HG03378 (cell line): ENCODE measurements around the gene SDCCAG8.
A peak's percentile ranks its signal among the peaks of the same experiment; 100 is the strongest.

Experiments
- ATAC-seq: cut with Tn5 transposase; IDR thresholded peaks from one replicate; pipeline ENCODE4 v1.9.1; 2021; ENCODE audit warnings: mild to moderate bottlenecking, moderate library complexity; ENCODE audit not compliant: unreplicated experiment

The SDCCAG8 gene

DNA sequence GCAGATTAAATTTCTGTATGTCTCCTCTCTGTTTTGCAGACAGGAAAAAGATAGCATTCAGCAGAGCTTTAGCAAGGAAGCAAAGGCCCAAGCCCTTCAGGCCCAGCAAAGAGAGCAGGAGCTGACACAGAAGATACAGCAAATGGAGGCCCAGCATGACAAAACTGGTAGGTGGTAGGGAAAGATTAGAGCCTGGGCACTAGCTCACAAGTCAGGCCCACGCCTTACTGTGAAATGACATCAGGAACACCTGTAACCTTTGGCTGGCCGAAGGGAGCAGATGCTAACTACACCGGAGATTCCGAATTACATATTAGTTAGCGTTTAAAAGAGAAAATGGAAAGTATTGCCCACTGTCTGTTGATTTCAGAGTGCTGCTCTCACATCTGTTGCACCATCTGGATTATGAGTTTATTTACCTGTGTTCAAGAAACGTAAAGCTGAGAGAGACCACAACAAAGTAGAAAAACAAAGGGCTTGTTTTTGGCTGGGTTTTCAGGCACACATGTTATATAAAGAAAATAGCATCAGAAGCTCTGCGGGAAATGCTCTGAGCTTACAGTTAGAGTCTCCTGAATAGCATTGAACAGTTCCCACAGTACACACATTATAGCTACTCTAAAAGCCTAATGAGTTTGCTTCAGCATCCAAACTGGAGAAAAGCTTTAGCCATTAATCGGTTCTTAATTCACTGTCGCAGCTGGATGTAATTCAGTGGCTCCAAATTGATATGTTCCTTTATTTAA is 160.0 kb downstream of the SDCCAG8 start:
- no peak for ATAC-seq

DNA sequence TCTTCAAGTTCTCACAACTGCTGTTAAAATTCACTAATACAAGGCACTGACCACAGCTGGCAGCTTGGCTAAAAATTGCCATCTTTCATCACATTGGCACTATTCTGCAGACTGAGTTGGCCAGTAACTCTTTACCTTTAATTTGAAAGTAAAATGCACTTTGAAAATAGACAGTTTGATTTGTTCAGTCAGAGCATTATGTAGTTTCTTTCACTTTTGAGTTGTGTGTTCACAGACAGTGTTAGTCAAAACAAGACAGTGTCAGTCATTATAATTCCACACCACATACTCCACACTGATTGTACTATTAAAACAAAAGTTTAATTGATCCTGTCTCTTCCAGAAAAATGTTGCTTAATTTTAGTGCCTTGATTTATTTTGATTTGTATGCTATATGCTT is 160.7 kb downstream of the SDCCAG8 start:
- ATAC-seq, result peak; percentile 57

DNA sequence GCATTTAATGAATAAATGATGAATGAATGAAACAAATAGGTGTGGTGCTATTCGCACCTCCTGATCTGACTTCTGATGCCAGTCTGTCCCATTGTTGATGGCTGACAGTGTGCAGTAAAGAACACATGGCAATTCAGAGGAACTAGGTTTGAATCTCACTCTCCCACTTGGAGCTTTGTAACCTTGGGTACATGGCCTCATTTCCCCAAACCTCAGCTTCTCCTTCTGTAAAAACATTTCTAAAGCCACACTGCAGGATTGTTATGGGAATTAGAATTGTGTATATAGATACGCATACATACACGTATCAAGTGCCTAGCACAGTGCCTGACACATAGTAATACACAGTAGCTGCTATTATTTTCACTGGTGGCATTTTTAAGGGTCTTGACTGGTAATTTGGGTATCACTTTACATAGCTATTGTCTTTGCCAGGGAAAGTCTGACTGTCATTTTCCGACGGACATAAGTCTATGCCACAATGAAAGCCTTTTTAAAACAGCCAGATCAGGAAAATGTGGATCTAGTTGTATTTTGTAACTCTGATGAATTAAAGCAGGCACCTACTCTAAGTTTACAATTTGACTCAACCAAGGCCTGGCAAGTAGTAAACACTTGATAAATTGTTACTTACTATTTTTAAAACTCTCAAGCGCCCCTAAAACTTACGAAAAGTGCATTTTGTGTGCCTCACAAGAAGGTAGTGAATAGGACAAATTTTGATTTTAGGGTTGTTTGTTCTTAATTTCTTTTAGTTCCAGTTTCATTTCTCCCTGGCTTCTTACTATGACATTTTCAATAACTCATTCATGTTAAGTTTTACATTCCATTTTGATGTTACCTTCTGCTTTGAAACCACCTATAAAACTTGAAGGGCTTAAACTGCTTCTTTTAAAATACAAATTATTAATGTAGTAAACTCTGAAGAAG is 164.4 kb downstream of the SDCCAG8 start:
- ATAC-seq, result no peak

DNA sequence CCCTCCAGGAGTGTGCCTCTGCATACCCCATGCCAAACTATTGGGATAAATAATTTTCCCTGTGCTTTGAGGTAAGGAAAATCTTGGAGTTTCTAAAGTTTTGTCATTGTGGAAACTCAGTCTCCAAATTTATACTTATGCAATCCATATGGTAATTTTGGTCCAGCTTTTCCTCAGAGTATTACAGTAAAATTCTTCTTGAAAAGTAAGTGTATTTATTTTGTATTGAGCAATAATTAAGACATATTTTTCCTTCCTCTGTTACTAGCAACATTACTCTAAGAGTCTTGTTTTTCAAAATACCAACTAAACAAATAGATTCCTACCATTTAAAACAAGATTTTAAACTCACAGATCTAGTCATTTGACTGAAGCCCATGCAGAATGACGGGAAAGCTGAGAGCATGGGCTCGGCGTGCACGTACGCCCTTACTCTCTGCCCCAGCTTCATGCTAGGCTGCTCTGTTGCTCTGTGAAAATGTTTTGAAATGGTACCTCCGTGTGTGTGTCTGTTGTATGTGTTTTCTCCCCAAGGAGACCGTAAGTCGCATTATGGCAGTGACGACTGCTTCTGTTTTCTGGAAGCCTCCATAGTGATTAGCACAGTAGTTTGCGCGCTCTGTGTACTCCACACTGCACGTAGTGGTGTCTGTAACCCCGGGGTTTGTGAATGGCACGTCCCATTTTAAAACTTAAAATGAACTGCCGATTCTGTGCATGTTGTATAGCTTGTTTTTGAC is 165.3 kb downstream of the SDCCAG8 start:
- no peak for ATAC-seq

DNA sequence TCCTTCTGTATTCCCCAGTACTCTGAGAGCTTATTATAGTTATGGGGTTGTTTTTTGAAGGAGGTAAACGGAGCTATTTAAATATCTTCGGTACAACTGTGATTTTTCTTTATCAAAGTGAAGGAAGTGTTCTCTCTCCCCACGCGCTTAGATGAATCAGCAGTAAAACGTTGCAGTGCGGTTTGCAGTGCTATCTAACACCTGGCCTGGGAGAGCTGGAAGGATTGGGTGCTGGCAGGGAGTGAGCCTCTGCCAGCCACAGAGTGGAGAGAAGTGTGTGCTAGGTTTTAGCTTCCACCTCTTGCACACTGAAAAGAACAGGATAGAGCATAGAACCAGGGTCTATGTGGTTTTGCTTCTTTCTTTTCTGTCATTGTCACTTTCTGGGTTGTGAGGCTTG is 165.9 kb downstream of the SDCCAG8 start:
- peak; percentile 71 for ATAC-seq

DNA sequence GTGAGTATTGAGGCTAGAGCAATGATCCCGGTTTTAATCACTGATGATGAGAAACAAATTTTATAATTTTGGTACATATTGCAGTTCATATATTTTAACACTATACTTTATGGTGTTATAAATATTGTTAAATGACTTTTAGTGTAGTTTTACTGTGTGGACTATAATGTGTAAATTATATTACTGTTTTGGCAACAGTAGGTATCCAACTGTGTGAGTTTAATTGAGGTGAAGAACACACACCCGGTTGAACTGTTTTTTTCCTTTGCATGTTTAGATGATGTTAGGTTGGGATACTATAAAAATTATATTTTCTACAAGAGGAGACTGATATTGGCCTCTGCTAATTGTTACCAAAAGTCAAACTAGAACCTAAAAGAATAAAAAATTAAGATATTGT is 166.5 kb downstream of the SDCCAG8 start:
- ATAC-seq, result no peak

DNA sequence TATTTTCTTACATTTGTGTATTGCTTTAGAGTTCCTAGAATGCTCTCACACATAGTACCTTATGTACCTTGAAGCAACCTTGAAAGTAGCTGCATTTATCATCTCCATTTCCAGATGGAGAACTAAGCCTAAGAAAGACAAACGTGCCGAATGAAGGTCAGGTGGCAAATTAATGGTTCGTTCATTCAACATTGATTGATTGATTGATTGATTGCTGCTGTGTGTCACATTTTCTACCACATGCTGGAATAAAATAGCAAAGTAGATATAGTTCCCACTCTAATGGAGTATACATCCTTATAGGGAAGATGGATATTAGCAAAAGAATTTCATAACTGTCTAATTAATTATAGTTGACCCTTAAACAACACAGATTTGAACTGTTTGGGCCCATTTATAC is 172.2 kb downstream of the SDCCAG8 start:
- ATAC-seq, result no peak

DNA sequence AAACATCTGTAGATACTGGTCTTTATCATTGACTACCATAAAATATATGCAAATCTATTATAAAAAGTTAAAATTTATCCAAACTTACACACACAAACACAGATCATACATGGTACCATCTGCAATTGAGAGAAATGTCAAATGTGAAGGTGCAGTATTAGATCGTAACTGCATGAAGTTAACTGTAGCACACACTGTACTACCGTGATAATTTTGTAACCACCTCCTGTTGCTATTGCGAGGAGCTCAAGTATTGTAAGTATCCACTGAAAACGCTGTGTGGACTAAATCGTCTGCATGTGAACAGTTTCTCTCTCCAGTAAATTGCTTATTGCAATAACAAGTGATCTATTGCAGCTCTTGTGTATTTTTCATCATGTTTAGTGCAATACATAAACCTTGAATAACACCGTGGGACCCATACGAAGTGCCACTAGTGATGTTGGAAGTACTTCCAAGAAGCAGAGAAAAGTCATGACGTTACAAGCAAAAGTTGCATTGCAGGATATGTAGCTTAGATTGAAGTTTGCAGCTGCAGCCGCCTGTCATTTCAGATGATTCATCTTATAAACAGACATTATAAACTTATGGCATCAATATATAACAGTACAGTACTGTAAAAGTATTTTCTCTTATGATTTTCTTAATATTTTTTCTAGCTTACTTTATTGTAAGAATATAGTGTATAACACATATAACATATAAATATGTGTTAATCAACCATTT is 172.9 kb downstream of the SDCCAG8 start:
- no peak for ATAC-seq

DNA sequence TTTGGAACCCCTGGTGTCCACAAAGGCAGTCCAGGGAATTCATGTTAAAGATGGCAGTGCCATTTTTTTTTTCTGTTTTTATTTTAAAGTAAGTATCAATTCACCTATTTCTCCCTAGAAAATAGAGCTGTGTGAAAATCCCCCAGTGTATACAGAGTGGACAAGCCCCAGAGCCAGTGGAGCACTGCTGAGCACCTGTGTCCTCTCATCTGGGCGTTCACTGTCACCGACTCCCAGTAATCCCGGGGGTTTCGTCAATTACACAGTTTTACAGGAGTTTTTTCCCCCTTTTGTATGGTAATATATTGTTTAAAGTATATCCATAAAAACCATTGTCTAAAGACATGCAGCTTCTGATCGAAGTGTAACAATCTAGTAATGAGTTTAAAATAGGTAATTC is 175.8 kb downstream of the SDCCAG8 start:
- no peak for ATAC-seq

DNA sequence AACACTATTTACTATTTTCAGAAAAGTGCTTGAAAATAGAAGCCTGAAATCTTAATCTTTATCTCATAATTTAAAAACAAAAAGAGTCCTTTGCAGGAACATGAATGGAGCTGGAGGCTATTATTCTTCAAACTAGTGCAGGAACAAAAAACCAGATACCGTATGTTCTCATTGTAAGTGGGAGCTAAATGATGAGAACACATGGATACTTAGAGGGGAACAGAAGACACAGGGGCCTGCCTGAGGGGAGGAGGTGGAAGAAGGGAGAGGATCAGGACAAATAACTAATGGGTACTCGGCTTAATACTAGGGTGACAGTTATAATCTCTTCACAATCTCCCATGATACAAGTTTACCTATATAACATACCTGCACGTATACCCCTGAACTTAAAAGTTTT is 176.3 kb downstream of the SDCCAG8 start:
- no peak for ATAC-seq

DNA sequence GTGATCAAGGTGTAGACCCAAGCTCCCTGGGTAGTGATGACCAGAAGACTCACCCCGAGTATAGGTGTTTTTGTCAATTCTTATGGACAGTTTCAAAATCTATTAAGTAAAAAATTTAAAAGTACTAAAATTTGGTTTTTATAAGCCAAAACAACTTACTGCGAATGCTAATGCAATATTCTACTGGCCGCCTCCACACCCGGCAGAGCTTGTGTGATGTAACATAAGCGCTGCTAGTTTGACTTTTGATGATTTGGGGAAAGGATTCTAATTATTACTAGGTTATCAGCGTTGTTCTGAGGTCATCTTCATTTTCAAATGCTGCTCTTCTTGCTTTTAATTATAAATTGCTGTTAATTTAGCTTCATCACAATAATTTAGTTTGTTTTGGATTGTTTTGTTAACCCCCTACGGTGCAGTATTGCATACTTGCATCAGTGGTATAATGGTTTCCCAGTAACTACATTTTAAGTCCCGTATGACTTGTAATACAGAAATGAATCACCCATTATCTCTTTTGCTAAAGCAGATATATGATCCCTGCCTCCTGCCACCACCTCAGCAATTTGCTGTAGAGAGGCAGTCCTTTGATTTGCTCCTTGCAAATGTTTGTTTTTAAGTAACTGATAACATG is 178.0 kb downstream of the SDCCAG8 start:
- ATAC-seq, result no peak

DNA sequence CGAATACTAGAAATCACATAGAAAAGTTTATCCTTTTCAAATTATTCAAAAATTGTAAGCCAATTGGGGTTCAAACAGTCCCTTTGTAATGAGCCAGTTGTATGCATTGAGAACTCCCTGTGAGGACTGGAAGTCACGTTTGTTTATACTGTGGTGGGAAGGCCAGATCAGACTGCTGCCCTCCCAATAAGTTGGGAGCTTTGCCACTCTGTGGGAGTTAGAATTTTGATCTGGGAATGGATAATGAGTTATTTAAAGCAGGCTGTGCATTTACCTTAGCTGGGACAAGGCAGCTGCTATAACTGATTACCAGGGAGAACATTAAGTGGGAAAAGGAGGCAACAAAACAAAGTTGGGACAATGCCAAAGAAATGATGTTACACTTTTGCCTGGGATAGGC is 178.8 kb downstream of the SDCCAG8 start:
- no peak for ATAC-seq

DNA sequence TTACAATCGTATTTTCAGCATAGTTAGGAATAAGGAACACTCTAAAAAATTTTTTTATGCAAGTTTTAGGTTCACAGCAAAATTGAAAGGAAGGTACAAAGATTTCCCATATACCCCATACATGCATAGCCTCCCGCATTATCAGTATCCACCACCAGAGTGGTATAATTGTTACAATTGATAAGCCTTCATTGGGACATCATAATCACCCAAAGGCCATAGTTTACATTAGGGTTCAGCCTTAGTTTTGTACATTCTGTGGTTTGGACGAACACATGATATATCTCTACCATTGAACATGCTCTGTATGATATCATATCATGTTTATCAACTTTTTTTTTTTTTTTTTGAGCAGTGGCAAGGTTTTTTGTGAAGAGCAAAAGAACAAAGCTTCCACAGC is 180.0 kb downstream of the SDCCAG8 start:
- no peak for ATAC-seq

DNA sequence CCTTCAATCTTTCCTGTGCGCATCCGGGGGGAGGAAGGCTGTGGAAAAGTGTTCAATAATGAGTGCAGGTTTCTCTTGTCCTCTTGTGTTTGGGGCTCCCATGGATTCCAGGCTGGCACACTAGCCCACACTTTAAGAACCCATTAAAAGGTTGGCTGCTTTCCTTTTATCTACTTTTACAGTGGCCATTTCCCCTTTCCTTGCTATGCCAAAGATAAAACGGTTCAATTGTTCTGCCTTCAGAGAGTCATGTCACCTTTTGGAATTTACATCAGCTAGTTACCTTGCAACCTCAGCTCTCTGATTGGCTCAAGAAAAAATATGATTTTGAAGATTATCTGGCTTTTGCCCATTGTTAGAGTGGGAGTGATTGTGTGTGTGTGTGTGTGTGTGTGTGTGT is 182.3 kb downstream of the SDCCAG8 start:
- no peak for ATAC-seq

DNA sequence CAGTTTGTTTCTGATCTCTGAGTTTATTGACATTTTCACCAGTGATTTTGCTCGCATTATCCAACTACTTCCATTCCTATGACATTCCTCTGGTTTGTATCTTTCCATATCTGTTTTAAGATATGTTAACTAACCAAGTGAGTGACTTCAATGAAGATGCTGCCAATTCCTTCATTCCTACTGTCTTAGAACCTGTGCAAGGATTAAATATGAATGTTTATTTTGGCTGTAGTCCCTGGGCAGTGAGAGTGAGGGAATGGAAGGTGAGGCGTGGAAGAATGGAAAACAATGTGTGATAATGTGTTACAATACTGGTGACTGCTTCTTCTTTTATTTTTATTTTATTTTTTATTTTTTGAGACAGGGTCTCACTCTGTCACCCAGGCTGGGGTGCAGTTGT is 183.0 kb downstream of the SDCCAG8 start:
- no peak for ATAC-seq

DNA sequence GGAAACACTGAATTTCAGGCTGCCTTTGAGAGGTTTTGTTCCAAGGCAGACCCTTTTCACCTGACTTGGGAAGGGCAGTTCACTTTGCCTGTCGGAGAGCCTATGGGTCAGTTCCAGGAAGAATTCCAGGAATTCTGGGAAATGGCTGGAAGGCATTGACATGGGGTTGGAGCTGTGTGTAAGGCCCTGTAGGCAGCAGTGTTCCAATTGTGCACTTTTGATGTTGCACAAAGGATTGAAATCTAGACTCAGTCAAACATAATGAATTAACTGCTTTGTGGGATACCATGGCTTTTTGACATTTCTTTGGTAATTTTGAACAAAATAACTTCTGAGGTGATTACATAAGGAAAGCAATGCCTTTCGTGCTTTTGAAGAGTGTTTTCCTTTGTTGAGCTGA is 184.6 kb downstream of the SDCCAG8 start:
- ATAC-seq, result no peak

DNA sequence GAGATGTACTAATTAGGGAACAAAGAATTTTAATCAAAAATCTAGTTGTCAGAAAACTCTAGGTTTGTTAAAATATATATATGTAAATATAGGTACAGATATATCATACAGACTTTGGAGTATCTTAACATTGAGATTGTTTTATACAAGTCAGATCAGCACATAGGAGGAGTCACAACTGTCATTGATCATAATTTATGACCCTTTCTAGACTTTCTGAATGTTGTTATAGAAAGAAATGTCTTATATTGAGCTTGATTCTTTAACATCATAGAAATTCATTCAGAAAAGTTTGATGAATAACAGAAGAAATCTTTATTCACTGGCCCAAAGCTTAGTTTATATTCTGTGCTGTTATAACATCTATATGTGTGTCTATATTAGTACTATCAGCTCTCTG is 185.8 kb downstream of the SDCCAG8 start:
- ATAC-seq, result no peak

DNA sequence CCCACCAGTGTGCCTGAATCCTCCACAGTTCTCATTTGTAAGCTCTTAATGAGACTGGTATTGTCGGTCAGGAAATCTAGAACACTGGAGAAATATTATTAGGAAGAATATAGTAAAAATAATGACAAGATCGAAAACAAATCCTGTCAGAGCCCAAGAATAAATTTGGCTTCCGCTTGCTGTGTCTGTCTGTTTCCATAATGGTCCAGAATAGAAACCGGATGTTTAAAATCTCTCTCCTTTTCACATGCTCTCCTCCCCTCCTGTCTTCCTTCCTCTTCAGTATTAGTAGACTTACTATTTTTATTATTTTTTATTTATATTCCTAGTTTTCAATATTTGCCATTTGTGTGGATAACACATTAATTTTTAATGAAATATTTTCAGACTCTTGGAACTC is 187.7 kb downstream of the SDCCAG8 start:
- ATAC-seq, result no peak

DNA sequence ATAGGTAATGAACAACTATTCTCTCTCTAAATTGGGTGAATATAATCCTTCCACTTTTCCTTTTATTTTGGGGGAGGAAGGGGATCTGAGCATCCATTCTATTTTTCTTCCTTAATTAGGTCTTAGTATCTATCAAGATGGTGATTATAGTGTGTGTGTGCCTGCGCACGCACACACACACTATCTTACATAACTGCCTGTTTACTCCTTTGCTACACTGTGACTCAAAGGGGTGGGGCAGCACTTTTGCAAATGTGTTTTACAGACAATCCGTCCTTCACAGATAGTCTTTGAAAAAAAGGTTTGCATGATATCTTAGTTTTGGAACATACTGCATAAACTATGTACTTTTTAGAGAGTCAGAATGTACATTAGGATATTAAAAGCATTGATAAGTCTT is 191.5 kb downstream of the SDCCAG8 start:
- ATAC-seq, result no peak

DNA sequence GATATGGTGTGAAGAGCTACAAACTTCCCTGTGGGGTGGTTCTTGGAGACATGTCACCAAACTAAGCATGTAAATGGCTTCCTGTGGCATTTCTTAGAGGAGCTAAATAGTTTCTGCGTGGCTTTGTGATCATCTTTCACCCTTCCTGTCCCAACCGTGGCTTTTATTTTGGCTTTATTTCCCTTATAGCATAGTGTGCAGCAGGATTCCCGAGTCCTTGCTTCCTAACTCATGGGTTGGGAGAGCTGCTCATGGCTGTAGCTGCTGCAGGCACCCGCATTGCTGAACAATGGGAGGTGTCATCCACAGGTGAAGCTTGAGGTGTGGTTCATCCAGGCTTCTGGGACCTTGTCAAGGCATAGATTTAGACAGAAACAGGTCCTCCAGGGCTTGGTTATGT is 192.0 kb downstream of the SDCCAG8 start:
- ATAC-seq, result no peak
